Measurements from ENCODE around the gene PACRG. TPM values are rescaled to one million over a fixed set of nuclear protein-coding genes. Genes with fewer than 3 reads are reported as not detected.
A peak's percentile ranks its signal among the peaks of the same experiment; 100 is the strongest.

PACRG gene
- polyA plus RNA-seq, 1 donor, result 20.2 TPM

DNA sequence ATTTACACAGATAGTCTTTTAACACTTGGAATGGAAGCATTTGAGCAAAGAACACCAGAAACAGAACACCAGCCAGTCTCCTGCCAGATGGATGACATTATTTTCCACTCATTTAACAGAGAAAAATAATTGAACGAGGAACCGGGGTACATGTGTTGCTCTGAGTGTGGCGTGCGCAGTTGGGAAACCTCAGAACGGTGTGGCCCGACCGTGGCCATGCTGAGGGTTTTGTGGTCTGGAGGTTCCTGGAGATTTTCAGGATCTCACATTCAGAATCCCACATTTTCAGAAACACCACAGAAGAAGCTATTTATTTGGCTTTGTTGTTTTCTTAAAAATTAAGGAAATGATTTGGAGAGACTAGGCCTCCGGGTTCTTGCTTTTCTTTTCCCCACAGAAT is 559.9 kb downstream of the PACRG start:
- DNase-seq, result no peak

DNA sequence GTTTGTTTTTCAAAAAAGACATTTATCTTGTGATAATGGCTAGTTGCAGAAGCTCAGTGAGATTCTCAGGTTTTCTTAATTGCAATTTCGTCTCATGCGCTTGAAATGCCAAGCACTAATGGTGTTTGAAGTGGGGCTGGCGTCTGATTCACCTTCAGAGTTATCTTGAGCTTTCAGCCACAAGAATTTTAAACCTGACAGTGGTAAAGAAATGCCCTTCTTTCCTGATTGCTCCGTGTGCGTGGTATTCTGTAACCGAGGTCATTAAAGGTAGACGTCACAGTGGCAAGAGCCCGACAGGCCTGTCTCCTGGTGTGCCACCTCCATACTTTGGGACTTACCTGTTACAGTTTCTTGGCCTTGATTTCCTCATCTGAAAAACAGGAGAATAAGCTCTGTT is 560.3 kb downstream of the PACRG start:
- DNase-seq, result no peak

DNA sequence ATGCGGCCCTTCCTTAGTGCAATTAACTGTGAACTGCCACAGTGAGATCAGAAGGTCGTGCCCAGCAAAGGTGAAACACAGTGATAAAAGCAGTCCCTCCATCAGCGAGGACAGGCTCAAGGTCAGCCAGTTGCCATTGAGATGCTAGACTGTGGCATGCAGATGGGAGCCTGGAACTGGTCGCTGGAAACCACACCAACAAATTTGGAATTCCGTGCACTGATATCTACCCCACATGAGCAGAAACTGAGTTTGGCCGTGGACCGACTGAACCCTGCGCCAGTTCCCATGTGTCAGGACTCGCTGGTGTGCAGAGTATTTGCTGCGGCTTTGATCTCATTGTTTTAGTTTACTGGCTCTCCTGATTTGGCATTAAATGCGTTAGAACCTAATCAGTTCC is 561.1 kb downstream of the PACRG start:
- DNase-seq, result no peak

DNA sequence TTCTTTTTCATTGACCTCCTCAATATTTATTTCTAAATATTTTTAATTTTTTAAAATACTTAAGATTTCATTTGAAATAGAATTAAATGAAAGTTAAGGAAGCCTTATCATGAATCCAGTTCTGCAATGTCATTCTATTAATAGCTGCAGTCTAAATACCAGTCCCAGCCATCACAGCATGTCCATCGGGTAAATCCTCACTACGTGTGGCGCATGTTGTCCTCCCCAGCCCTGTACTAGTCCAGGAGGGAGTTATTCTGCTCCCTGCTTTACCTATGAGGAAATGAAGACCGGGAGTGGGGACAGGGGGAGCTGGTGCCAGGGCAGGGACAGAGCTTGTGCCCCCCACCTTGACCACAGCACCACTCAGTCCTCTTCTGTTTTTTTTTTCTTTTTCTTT is 561.7 kb downstream of the PACRG start:
- DNase-seq, result no peak

DNA sequence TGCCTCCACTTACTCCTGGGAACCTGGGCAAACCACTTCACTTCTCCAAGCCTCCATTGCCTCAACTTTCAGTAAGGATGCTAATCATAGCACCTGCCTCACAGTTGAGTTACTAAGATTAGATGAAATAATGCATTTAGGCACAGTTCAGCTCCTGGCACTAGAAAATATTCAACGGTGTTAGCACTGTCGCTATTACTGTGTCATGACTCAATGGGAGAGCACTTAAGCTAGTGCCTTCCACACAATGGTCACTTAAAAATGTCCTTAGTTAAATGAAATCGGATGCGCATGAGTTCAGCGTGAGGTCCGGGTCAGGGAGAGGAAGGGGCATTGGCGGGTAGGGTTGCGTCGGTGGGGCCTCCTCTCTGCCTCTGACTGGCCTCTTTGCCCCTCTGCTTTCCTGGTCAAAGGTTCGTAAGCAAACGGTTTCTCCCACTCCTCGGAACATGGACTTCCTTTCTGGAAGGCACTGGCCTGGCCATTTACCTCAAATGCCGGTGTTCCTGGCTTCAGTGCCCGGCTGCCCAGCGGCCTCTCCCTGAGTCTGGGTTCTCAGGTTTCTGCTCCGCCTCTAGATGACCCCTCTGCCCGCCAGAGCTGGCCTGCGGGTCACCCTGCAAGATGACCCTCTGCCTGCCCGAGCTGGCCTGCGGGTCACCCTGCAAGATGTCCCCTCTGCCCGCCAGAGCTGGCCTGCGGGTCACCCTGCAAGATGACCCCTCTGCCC is 562.9 kb downstream of the PACRG start:
- no peak for DNase-seq

DNA sequence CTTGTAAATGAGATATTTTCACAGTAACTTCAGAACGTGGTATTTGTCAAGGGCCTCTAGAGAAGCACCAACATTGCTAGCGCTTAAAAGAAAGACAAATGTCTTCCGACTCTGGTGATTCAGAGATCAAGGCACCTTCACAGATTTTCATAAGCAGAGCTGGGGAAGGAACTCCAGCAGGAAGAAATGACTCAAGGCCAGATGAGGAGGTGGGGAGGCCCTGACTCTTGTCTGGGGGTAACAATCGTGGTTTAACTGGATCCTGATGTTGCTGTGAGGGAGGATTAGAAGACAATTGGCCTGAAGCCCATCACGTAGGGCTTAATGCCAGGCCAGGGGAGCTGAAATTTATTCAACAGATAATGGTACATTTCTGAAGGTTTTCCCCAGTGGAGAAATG is 563.8 kb downstream of the PACRG start:
- no peak for DNase-seq

DNA sequence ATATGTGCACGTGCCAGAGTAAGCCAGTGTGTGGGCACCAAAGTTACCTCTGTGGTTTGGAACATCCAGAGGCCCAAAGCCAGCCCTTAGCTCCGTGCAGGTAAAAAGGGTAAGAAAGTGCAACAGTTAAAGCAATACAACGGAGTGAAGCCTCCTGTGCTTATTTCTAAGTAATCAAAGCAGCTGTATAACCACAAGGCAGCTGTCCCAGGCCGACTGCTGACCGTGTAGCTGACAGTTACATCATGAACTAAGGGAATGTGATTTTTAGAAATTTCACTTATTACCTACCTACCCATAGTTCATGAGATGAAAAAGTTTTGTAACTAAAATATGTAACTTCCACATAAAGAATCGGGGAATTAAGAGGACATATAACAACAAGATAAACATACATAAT is 565.5 kb downstream of the PACRG start:
- no peak for DNase-seq

DNA sequence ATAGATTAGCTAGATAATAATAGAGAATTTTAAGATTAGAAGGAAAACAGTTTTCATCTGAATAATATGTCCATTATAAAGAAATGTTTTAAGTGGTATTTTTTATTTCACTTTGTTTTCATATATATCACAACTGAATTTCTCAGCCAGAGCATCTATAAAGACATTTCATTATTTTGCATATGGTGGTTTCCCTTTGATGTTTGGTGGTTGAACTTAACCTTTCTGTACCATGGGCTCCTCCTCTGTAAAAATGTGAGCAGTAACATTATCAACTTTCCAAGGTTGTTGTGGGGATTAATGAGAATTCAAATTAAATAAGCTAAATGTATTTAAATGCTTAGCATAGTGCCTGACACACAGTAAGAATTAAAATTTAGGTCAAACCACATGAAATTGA is 567.0 kb downstream of the PACRG start:
- DNase-seq, result no peak

DNA sequence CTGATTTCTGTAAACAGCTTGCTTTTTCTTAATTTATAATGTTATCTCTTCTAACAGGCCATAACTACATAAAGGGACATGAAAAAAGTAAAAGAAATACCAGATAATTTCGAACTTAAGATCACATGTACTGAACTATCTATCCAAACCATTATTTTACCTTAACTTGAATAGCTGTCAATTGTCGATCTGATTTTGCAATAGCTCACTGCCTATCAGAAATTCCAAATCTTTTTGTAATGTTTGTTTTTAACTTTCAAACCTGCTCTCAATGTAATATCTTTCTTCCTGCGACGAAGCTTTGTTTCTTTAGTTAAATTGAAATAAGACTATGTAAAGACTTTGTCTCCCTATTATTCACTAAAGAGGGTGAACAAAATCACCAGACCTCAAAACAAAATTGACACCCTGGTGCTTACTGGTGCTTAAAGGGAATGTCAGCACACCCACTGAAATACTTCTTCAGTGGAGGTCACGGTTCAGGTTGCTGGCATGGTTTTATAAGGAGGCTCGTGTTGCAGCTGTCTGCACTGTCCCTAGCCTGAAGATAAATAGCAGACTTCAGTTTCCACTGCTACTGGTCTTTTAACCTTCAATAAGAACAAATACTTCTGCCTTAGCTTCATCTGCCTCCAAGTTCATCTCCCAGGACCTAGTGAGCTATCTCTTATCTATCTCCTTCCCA is 569.2 kb downstream of the PACRG start:
- peak; percentile 46 for DNase-seq

DNA sequence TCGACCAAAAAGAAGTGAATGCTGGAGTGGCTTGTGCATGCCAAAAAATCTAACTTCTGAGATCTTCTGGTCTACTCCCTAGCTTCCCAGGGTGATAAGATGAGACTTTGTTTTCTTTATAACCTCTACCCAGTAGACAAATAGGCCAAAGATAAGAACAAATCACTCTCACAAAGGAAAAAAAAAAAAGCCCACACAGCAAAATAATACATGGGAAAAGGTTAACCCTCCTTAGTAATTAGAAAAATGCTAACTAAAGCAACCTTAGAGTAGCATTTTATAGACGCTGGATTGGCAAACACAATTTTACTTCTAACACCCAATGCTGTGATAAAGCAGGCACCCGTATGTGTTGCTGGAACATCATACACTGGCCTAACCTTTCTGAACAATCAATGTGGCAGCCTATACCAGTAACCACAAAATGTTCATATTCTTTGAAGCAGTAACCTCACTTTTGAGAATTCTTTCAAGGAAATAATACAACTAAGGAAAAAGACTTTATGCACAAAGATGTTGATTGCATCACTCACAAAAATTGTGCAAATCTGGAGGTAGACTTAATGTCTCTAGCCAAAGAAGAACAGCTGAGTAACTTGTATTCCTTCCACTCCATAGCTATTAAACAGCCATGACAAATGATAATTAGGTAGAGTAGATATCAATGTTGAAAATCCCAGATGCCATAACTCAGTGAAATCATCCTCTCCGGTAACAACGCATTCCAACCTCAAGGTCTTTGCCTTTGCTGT is 570.5 kb downstream of the PACRG start:
- no peak for DNase-seq

DNA sequence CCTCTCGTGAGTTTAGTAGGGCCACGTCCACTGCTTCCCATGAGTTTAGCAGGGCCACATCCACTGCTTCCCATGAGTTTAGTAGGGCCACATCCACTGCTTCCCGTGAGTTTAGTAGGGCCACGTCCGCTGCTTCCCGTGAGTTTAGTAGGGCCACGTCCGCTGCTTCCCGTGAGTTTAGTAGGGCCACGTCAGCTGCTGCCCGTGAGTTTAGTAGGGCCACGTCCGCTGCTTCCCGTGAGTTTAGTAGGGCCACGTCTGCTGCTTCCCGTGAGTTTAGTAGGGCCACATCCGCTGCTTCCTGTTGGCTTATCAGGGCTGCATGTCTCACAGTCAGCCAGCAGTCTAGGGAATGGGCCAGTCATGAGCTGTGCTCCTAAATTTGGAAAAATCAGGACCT is 573.1 kb downstream of the PACRG start:
- DNase-seq, result no peak

DNA sequence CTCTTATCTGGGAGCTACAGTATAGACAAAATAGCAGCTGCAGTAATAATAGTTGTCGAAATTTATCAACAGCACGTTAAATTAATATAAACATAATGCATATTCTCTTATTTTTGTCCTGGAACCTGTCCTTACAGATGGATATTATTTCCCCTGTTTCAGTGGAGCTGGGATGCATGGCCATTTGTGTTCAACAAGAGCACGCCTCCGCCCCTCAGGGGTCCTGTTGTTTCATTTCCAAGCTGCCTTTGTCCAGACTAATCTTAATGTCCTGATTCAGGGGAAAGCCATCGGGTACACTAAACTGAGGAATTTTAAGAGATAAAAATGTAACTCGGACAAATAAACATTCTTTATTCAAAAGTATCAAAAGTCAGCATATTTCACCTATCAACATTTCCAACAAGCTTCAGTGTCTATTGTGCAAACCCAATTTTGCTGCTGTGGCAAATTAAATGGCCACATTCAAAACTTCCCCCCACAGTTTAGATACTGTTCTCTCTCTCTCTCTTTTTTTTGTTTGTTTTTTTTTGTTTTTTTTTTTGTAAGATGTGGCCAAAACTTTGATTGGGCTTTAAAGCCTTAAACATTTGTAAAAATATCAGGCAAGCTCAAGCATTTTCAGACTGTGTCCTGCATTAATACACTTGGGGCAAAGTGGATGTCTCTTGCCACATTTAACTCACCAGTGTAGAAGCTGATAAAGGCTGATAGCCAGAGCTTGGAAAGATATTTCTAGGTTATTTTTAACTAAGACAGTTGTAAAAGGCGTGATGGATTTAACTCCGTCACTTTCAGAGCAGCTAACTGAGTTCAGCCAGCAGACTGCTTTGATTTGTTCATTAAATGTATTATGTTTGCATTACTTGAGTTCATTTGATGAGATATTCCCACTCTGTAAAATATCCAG is 574.2 kb downstream of the PACRG start:
- DNase-seq, result no peak

DNA sequence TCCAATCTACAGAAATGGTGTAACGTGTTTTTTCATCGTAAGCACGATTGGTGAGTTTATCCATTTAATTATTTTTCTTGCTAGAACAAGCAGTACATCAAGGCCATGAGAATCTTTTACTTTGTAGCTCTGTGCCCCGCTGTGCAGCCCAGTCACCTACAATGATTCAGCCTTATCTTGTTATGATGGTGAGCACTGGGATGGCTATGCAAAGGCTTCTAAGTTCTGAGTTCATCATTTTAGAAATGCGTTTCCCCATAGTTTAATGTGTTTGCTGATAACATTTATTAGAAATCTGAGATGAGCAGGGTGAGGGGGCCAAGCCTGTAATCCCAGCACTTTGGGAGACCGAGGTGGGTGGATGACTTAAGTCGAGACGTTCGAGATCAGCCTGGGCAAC is 575.0 kb downstream of the PACRG start:
- DNase-seq, result no peak

DNA sequence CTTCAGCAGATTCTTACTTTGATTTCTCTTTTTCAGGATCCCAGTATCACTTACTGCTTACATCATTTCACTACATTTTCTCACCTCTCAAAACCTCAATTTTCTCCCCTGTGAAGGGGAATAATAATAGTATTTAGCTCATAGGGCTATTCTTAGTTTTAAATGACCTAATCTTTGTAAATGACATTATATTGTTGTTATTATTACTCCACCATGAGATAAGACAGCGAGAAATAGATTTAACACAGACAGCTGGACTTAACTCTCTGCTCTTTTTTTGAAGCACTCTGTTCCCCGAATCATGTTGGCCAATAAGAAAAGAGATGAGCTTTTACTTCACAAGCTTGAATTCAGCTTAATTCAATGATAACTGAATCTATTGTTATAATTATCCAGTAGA is 578.2 kb downstream of the PACRG start:
- DNase-seq, result no peak

DNA sequence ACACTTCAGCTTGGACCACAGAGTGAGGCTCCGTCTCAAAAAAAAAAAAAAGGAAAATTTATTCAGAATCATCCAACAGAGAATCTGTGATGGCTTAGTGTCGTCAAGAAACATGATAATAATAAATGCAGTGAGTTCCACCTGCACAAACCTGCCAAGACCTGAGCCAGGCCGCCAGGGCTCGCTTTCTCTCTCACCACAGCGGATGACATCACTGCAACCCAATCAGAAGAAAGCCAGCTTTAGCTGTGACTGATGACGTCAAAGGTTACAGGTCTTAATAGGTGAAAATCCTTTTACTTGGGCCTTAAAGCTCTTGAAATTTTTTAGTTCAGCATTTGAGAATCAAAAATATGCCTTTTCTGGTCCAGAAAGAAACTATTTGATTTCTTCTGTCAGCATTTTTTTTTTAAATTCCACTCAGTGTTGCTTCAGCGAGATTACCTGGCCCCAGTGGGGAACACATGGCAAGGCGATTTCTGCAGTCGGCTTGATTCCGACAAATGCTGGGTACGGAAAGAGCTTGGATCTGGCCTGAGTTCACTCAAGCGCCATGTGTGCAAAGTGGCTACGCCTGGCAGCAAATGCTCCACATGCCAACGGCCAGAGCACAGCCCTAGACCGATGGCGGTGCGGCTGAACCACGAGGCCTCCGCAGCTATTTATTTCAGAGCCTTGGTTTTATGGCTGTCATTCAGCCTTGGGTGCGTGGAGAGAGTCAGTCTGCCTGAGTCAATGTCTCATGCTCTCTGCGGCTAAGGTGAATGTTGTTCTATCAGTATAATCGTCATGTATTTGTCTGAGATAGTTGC is 581.1 kb downstream of the PACRG start:
- DNase-seq, result no peak

DNA sequence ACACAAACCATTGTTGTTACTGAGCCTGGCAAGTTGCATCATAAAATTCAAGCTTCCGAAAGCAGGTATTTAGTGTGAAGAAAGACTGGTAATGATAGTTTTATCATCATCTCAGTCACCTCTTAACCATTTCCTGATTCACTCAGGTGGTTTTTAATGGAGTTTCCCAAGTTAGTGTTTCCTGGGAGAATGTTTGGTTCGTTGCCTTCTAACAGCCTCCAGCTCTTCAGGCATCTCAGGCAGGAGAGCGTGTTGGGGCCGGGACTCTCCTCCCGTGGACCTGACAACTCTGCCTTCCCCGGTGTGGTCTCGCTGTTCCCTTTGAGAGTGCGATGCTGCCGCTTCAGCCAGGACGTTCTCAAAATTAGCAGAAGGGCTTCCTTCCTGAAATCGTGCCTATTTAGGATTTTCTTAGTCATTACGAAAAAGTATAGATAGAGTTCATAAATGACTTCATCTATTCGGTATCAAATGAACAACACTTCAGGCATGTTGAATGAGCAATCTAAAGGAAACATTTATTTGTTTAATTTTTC is 581.8 kb downstream of the PACRG start:
- no peak for DNase-seq

DNA sequence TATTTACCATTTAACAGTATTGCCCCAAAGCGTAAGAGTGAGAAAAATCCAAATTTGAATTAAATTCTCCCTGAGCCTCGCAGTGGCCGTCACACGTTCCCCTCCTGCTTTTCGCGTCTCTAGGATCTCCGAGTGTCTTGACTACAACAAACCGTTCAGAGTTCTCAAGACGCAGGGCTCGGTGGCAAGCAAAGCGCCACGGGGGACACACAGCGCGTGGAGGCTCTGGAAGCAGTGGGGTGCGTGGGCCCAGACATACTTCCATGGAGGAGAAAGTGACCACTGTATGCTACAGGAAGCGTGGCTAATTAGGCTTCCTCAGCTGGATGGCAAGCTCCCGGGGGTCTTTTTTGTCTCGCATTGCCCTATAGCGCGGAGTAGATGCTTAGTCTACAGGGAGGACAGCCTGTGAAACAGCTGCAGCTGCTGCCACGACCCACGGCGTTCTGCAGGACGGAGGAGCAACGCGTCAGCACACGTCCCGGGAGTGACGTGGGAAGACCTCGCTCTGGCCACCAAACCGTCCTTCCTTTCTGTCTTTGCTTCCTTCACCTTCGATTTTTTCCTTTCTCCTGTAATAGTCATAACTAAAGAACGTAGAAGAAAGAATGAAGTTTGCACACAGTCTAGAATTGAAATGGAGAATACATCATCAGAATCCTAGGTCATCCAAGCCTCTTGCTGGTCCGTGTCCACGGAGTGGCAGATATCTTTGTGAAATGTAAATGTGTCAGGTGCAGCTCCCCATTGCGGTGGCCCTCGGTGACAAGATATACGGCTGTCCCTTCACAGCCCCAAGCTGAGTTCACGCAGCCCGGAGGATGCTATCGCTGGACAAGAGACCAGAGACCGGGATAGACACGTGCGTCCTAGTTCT is 582.6 kb downstream of the PACRG start:
- no peak for DNase-seq

DNA sequence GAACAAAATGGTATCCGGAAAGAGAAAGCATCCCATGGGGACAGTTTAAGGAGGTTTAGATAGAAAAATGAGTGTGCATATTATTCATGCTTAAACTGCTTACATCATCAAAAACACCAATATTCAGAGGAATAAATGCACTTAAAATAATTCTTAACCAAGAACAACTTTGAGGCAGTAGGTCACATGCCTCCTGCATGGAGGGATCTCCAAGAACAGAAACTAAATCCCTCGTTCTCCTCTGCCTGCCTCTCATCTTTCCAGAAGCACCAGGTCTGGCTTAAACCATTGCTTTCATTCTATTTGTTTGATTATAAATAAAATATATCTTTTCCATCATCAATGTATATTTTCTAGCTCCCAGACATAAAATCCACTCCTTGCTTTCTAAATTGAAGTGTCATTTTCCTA is 583.2 kb downstream of the PACRG start:
- DNase-seq, result no peak

DNA sequence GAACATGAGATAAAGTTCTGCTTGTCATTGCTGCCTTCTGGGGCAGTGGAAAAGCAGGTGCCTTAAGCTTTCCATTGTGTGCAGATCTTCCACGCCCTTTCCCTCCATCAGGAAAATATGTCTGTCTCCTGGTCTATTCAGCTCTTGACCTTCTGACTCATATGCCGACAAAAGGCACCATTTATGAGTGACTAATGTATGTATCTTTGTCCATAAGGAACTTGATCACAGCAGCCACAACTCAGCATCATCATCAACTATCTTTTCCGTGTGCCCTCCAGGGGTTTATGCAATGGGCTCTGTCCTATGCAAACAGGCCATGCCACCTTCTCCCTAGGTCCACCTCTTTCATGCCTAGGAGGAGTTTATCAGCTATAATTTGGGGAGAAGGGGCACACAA is 584.1 kb downstream of the PACRG start:
- no peak for DNase-seq

DNA sequence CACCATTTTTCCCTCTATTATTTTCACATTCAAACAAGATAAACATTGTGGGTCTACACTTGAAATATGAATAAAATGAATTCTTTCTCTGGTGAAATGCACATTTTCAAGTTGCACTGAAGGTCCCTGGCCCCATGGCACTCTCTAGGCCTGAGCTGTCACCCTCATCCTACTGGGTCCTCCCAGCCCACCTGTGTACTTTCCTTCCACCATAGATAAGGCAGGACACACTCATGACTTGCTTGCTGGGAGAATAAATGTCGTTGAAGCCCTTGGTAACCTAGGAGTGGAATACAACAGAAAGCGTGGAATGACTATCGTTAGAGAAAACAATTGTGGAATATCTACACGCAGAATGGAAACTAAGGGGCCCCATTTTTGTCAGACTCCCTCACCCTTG is 585.8 kb downstream of the PACRG start:
- DNase-seq, result no peak

Measured in left kidney (tissue), 2 donors.